ENCODE results near the gene HSD17B1.

HSD17B1 gene

GRCh38 chr17:42513686-42514085, 39.0 kb upstream of the HSD17B1 start:
- TF ChIP-seq CTCF (conservative IDR thresholded peaks at IDR 0.05) (no peak), ZFX (IDR thresholded peaks at IDR 0.05) (no peak)
- no peak overlapping the region for H3K27ac ChIP-seq

- TF ChIP-seq CTCF (conservative IDR thresholded peaks at IDR 0.05) = no peak
- TF ChIP-seq ZFX (IDR thresholded peaks at IDR 0.05) = no peak
- no peak overlapping the region for H3K27ac ChIP-seq
These were observed 38.4 kb upstream of the HSD17B1 start for GRCh38 chr17:42514279-42514678.

- H3K27ac ChIP-seq = no peak overlapping the region
- TF ChIP-seq CTCF (conservative IDR thresholded peaks at IDR 0.05) (no peak), ZFX (IDR thresholded peaks at IDR 0.05) (no peak)
These were observed 37.9 kb upstream of the HSD17B1 start for GRCh38 chr17:42514867-42515266.

- TF ChIP-seq ZFX (IDR thresholded peaks at IDR 0.05) = no peak
- peak; percentile 98 for TF ChIP-seq CTCF (conservative IDR thresholded peaks at IDR 0.05)
- no peak overlapping the region for H3K27ac ChIP-seq
These were observed 35.2 kb upstream of the HSD17B1 start for GRCh38 chr17:42517516-42517915.

- no peak for TF ChIP-seq ZFX (IDR thresholded peaks at IDR 0.05)
- no peak for TF ChIP-seq CTCF (conservative IDR thresholded peaks at IDR 0.05)
- H3K27ac ChIP-seq = no peak overlapping the region
These were observed 34.5 kb upstream of the HSD17B1 start for GRCh38 chr17:42518046-42518754.

- no peak overlapping the region for H3K27ac ChIP-seq
These were observed 33.8 kb upstream of the HSD17B1 start for GRCh38 chr17:42518755-42519545.

More at GRCh38 chr17:42518755-42519545, 33.8 kb upstream of the HSD17B1 start:
- no peak for TF ChIP-seq CTCF (conservative IDR thresholded peaks at IDR 0.05)
- no peak for TF ChIP-seq ZFX (IDR thresholded peaks at IDR 0.05)

Measured in C4-2B (cell line).